GM13977 (cell line): ENCODE measurements around the gene RNPEPL1.

Experiments
- DNase-seq: peaks from one replicate; pipeline ENCODE4 v3.0.0; 2012; ENCODE audit warnings: low spot score
- in situ Hi-C: fragments of 300-500 bp; cut with MboI; formaldehyde crosslinking; loops from one replicate; pipeline ENCODE4 v1.12.0; 2022; ENCODE audit warnings: low sequenced_read_pairs, low pct_unique_long_range_greater_than_20kb, mixed read lengths, inconsistent platforms; ENCODE audit not compliant: unreplicated experiment
- TF ChIP-seq, protein P1 (sequence below): IDR thresholded peaks from 2 replicates; pipeline ENCODE4 v1.5.1; 2012; ENCODE audit warnings: mild to moderate bottlenecking, control low read depth; ENCODE audit not compliant: insufficient read depth; ENCODE audit errors: extremely low read depth, missing control alignments

The RNPEPL1 gene

DNA sequence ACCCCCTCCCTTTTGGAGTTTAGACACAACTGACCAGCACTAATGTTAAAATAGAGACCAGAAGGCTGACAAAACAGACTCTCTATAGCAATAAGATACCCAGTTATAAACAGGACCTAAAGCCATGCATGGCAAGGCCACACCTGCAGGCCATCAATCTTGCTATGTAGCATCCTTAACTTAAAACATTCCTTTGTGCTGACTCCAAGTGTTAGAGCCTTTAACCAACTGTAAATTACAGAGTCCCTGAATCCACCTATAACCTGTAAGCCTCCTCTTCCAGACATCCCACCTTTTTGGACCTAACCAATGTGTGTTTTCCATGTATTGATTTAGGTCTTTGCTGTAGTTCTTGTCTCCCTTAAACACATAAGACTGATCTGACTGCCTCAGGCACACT is 28.4 kb upstream of the RNPEPL1 start:
- in situ Hi-C loops = no loop called here

DNA sequence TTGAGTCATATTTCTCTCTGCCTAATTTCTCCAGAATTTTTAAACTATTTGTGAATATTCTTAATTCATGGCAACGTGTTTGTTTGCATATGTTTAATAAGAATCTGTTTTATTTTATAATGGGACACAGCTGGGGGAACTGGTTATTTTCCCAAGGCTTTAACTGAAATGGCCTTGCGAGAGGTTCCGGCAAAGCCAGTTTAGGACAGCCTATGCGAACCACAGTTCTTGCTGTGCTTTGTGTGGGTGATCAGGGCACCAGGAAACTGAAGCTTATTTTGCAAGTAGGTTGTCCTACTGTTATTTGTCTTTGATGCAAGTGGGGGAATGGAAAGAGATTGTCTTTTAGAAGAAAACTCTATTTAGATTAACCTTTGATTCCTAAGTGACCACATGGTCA is 17.0 kb upstream of the RNPEPL1 start:
- in situ Hi-C loops = no loop called here
- TF ChIP-seq, protein P1, sequence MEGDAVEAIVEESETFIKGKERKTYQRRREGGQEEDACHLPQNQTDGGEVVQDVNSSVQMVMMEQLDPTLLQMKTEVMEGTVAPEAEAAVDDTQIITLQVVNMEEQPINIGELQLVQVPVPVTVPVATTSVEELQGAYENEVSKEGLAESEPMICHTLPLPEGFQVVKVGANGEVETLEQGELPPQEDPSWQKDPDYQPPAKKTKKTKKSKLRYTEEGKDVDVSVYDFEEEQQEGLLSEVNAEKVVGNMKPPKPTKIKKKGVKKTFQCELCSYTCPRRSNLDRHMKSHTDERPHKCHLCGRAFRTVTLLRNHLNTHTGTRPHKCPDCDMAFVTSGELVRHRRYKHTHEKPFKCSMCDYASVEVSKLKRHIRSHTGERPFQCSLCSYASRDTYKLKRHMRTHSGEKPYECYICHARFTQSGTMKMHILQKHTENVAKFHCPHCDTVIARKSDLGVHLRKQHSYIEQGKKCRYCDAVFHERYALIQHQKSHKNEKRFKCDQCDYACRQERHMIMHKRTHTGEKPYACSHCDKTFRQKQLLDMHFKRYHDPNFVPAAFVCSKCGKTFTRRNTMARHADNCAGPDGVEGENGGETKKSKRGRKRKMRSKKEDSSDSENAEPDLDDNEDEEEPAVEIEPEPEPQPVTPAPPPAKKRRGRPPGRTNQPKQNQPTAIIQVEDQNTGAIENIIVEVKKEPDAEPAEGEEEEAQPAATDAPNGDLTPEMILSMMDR = no peak
- no peak for DNase-seq

More for the DNA sequence above, 28.4 kb upstream of the RNPEPL1 start:
- no peak for DNase-seq
- TF ChIP-seq, protein P1 = no peak

DNA sequence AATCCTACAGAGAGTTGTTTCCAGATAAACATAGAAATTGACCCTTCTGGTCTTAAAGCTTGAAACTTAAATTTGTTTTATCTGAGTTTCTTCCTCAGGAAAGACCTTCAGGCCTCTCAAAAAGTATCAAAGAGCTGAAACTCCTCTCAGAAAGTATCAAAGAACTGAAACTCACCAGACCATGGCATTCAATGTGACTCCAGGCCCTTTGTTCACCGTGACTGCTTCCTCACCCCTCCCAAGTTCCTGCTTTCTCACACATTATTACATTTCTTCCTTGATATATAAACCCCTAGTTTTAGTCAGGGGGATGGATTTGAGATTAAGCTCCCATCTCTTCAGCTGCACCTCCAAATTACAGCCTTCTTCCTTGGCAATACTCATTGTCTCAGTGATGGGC is 16.5 kb upstream of the RNPEPL1 start:
- TF ChIP-seq, protein P1 = no peak
- in situ Hi-C loops = no loop called here
- DNase-seq = no peak

DNA sequence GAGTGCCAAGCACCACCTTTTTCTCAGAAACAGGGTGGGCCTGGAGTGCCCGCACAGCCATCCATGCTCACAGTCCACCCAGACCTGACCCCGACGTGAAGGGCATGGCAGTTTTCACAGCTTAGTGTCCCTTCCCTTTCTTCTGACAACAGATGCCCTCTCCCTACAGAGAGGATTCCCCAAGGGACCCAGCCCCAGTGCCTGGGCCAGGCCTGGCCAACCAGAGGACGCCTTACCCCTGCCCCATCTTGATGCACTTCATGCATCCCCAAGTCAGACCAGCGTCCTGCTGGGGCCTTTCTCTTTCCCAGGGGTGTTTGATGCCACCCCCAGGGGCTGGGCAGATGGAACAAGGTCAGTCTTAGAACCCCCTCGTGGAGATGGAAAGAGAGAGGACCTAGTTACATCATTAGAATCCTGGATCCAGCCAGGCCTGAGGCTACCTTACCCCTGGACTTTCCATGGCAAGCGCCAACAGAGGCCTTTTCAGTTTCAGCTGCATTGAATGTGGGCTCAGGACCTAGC is 14.3 kb upstream of the RNPEPL1 start:
- TF ChIP-seq, protein P1 = no peak
- in situ Hi-C loops = no loop called here

DNA sequence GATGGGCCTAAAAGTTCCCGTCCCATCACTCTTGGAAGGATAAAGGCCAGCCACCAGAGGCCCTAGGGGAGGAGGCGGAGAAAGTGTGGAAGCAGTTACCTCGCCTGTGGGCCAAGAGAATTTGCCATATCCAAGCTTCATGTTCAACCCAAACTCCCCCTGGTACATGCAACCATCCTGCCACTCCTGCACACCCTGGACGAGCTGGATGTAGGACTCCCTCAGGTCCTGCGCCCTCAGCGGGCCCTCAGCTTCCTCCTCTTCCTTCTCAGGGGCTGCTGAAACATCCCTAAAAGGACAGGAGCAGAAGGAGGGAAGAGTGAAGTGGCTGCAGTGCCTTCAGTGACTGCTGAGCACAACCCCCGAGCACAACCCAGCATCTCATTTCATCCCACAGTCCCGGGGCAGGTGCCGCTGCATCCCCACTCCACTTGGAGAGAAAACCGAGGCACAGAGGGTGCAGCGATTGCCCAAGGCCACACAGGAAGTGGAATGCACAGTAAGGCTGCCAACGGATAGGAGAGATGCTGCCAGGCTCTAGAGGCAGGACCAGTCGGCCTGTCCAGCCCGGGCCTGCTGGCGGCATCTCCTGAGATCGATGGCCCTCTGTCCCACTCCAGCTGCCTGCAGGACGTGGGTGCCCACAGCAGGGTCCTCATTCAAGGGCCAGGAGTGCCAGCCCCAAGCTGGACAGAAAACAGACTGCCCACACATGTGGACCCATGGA is 13.4 kb upstream of the RNPEPL1 start:
- DNase-seq = no peak
- TF ChIP-seq, protein P1 = no peak
- in situ Hi-C loops = no loop called here

More for the DNA sequence above, 14.3 kb upstream of the RNPEPL1 start:
- DNase-seq = no peak

DNA sequence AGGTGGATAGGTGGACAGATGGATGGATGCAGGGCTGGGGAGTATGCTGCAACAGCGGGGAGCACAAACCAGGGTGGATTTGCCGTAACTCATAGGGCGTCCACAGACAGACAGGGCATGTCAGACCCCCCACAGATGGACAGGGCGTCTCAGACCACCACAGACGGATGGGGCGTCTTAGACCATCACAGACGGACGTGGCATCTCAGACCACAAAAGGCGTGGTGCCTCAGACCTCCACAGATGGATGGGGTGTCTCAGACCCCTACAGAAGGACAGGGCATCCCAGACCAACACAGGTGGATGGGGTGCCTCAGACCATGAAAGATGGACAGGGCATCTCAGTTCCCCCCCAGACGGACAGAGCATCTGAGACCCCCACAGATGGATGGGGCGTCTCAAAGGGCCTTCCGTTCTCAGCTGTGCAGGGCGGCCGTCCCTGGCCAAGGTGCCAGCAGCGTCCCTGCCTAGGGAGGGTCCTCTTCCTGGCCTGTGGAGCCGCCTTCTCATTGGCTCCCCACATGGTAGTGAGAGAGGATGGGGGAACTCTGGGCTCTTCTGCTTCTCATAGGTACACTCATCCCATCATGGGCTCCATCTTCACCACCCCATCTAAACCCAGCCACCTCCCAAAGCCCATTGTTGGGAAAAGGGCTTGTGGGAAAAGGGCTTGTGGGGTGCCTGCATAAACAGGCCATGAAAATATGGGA is 12.6 kb upstream of the RNPEPL1 start:
- TF ChIP-seq, protein P1 = no peak
- no peak for DNase-seq
- in situ Hi-C loops = no loop called here
